HEK293 (cell line): Measurements from ENCODE around the gene KRT82.

Source experiments
- CTCF ChIA-PET: fragments of 350-600 bp; formaldehyde crosslinking; extraction: SDS; loops from one replicate; lab custom pipeline; 2021; ENCODE audit warnings: antibody characterized with exemption; lab: Yijun Ruan, JAX
- POLR2A ChIA-PET: fragments of 300-600 bp; formaldehyde crosslinking; extraction: SDS; loops from one replicate; lab custom pipeline; 2020; ENCODE audit warnings: antibody characterized with exemption, inconsistent platforms; lab: Yijun Ruan, JAX
- H3K27ac ChIP-seq: fragments of 200-500 bp; sonication (Bioruptor generic); 2 replicates; pipeline ENCODE4 v1.5.1; 2014; ENCODE audit warnings: low read depth, low read length, control low read depth, inconsistent platforms; ENCODE audit errors: extremely low read depth
- H3K36me3 ChIP-seq, 2 experiments: fragments of 200-500 bp in 1 of 2; sonication (Bioruptor generic) in 1 of 2; 1 replicate in 1 of 2; 2 replicates in 1 of 2; pipeline ENCODE4 v1.5.1; 2014 to 2017; ENCODE audit warnings: inconsistent platforms in 2 of 2, low read length in 2 of 2; ENCODE audit not compliant: control insufficient read depth in 2 of 2, insufficient read depth in 1 of 2
- H3K4me1 ChIP-seq: fragments of 200-500 bp; sonication (Bioruptor generic); 2 replicates; pipeline ENCODE4 v1.5.1; 2014; ENCODE audit warnings: mild to moderate bottlenecking, low read length, inconsistent platforms; ENCODE audit not compliant: control insufficient read depth, insufficient read depth
- H3K4me3 ChIP-seq: 2 replicates; pipeline ENCODE4 v1.5.1; 2011; ENCODE audit warnings: low read depth, mild to moderate bottlenecking, control low read depth, low read length, moderate library complexity
- H3K9me3 ChIP-seq: fragments of 200-500 bp; sonication (Bioruptor generic); 2 replicates; pipeline ENCODE4 v1.5.1; 2014; ENCODE audit warnings: low read depth, low read length, inconsistent platforms; ENCODE audit not compliant: control insufficient read depth, insufficient read depth
- GLI4 ChIP-seq: fragments of 450-650 bp; formaldehyde crosslinking; IDR thresholded peaks from 2 replicates; pipeline ENCODE4 v1.5.1; 2016; ENCODE audit warnings: missing biosample characterization, missing genetic modification characterization
- HOXC10 ChIP-seq: sonication (generic); formaldehyde crosslinking; IDR thresholded peaks from 2 replicates; pipeline ENCODE4 v1.8.1; 2023; ENCODE audit warnings: mild to moderate bottlenecking, missing genetic modification reagents
- RBAK ChIP-seq: fragments of 450-650 bp; formaldehyde crosslinking; IDR thresholded peaks from 2 replicates; pipeline ENCODE4 v1.5.1; 2016; ENCODE audit warnings: missing biosample characterization, missing genetic modification characterization
- ZBTB7A ChIP-seq: fragments of 450-650 bp; formaldehyde crosslinking; IDR thresholded peaks from 2 replicates; pipeline ENCODE4 v1.5.1; 2016; ENCODE audit warnings: low read depth, missing biosample characterization, missing genetic modification characterization
- ZIC2 ChIP-seq: fragments of 450-650 bp; formaldehyde crosslinking; IDR thresholded peaks from 2 replicates; pipeline ENCODE4 v1.5.1; 2016; ENCODE audit warnings: missing biosample characterization, missing genetic modification characterization
- ZNF10 ChIP-seq: fragments of 450-650 bp; formaldehyde crosslinking; IDR thresholded peaks from 2 replicates; pipeline ENCODE4 v1.5.1; 2017; ENCODE audit warnings: missing biosample characterization, missing genetic modification characterization
- ZNF26 ChIP-seq: fragments of 450-650 bp; formaldehyde crosslinking; IDR thresholded peaks from 2 replicates; pipeline ENCODE4 v1.5.1; 2016; ENCODE audit warnings: missing biosample characterization, missing genetic modification characterization
- ZNF426 ChIP-seq: fragments of 450-650 bp; formaldehyde crosslinking; IDR thresholded peaks from 2 replicates; pipeline ENCODE4 v1.5.1; 2017; ENCODE audit warnings: missing biosample characterization, missing genetic modification characterization, mild to moderate bottlenecking, inconsistent platforms, moderate library complexity
- ZNF558 ChIP-seq: fragments of 450-650 bp; formaldehyde crosslinking; IDR thresholded peaks from 2 replicates; pipeline ENCODE4 v1.5.1; 2016; ENCODE audit warnings: missing biosample characterization, missing genetic modification characterization
- ZNF560 ChIP-seq: fragments of 450-650 bp; formaldehyde crosslinking; IDR thresholded peaks from 2 replicates; pipeline ENCODE4 v1.5.1; 2017; ENCODE audit warnings: missing biosample characterization, missing genetic modification characterization, borderline replicate concordance
- ZNF658 ChIP-seq: fragments of 450-650 bp; formaldehyde crosslinking; IDR thresholded peaks from 2 replicates; pipeline ENCODE4; 2016; ENCODE audit warnings: missing biosample characterization, missing genetic modification characterization
- ZSCAN18 ChIP-seq: fragments of 450-650 bp; formaldehyde crosslinking; IDR thresholded peaks from 2 replicates; pipeline ENCODE4 v1.5.1; 2016; ENCODE audit warnings: missing biosample characterization, missing genetic modification characterization
- TF ChIP-seq, protein P1 (sequence below): fragments of 450-650 bp; formaldehyde crosslinking; IDR thresholded peaks from 2 replicates; pipeline ENCODE4 v1.5.1; 2016; ENCODE audit warnings: missing biosample characterization, missing genetic modification characterization

Gene KRT82

GRCh38 chr12:52363111-52363679 is 42.9 kb downstream of the KRT82 start:
- Histone ChIP-seq H3K27ac (no peak overlapping the region), H3K4me3 (no peak overlapping the region), H3K36me3 (no peaks in the 10 kb centered on the region), H3K9me3 (no peaks in the 10 kb centered on the region), H3K4me1 (no peaks in the 10 kb centered on the region)
- POLR2A ChIA-PET = no interaction called here
- CTCF ChIA-PET = interaction anchor here (0.6 to 2.7 kb wide), 6 partner anchors 10 to 534 kb away, joined by 3 to 14 read pairs (median 4); no protein-coding TSS in a partner anchor
- TF ChIP-seq ZNF426 (no peak), ZNF560 (tag by site-specific recombination) (no peak), HOXC10 (no peak)

GRCh38 chr12:52362118-52362726 is 43.9 kb downstream of the KRT82 start:
- H3K27ac ChIP-seq = no peak overlapping the region
- CTCF ChIA-PET = interaction anchor here (0.6 to 4.1 kb wide), 24 partner anchors 10 to 522 kb away, joined by 3 to 37 read pairs (median 4); no protein-coding TSS in a partner anchor
- H3K9me3 ChIP-seq = no peaks in the 10 kb centered on the region
- no peak overlapping the region for H3K4me3 ChIP-seq
- no peaks in the 10 kb centered on the region for H3K36me3 ChIP-seq
- TF ChIP-seq GLI4 (tag by site-specific recombination) = no peak
- no peak for TF ChIP-seq ZSCAN18
- TF ChIP-seq RBAK = no peak
- POLR2A ChIA-PET = interaction anchor here (0.5 kb wide), 1 partner anchor 874 kb away, joined by 4 read pairs; no protein-coding TSS in a partner anchor
- H3K4me1 ChIP-seq = no peaks in the 10 kb centered on the region

DNA sequence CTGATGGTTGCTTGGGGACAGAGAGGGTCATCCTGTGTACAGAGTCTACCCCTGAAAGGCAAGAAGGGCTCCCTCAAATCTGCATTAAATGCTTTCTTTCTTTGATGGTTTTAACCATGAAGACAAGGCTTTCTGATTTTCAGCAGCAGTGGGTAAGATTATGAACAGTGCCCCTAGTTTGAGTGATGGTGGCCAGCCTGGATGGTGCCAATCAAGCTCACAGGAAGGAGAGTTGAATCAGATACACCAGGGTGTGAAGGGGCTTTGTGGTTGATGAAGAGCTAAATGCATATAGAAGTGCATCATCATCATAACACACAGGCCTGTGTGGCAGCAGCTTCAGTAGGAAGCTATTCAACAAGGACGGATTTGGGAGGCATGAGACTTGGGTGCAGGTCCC is 44.6 kb downstream of the KRT82 start:
- CTCF ChIA-PET = interaction anchor here (0.6 to 4.1 kb wide), 30 partner anchors 10 to 617 kb away, joined by 3 to 37 read pairs (median 4); no protein-coding TSS in a partner anchor
- no peaks in the 10 kb centered on the region for H3K36me3 ChIP-seq
- TF ChIP-seq ZNF10 (tag by site-specific recombination) = no peak
- no peak for TF ChIP-seq ZNF658 (tag by site-specific recombination)
- no peak for TF ChIP-seq ZNF26 (tag by site-specific recombination)
- no peak for TF ChIP-seq ZBTB7A (tag by site-specific recombination)
- TF ChIP-seq, protein P1, sequence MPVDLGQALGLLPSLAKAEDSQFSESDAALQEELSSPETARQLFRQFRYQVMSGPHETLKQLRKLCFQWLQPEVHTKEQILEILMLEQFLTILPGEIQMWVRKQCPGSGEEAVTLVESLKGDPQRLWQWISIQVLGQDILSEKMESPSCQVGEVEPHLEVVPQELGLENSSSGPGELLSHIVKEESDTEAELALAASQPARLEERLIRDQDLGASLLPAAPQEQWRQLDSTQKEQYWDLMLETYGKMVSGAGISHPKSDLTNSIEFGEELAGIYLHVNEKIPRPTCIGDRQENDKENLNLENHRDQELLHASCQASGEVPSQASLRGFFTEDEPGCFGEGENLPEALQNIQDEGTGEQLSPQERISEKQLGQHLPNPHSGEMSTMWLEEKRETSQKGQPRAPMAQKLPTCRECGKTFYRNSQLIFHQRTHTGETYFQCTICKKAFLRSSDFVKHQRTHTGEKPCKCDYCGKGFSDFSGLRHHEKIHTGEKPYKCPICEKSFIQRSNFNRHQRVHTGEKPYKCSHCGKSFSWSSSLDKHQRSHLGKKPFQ (tag by site-specific recombination) = no peak
- TF ChIP-seq, all 188 proteins: peak for 0
- Histone ChIP-seq H3K9me3 (no peaks in the 10 kb centered on the region), H3K4me1 (no peaks in the 10 kb centered on the region), H3K27ac (no peak overlapping the region), H3K4me3 (no peak overlapping the region)
- POLR2A ChIA-PET = interaction anchor here (0.5 kb wide), 1 partner anchor 873 kb away, joined by 4 read pairs; no protein-coding TSS in a partner anchor

DNA sequence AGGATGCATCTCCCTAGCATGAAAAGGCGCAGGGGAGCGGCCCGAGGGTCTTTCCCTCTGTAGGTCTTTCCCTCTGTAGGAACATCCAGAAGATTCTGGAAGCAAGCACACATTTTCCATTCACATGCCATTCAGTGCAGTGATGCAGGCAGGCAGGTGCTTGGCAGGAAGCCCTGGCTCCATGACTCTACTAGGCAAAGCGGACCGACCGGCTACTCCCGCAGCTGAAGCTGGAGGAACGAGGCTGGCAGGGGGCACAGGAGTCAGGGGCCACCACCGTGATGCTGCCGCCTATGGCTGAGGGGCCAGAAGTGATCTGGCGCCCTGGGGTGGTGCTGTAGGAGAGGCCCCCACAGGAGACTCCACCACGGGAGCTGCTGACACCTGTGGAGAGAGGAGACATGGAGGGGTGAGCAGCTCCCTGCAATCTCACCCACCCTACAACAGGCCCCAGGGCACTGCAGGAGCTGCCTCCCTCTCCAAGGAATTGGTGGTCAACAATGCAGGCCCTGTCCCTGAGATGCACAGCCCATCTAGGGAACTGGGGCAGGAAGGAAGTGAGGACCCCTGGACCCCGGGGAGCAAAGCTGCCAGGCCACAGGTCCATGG is 45.4 kb downstream of the KRT82 start:
- CTCF ChIA-PET = interaction anchor here (0.6 to 4.1 kb wide), 15 partner anchors 9 to 618 kb away, joined by 3 to 37 read pairs (median 5); no protein-coding TSS in a partner anchor
- POLR2A ChIA-PET = no interaction called here
- H3K36me3 ChIP-seq = no peaks in the 10 kb centered on the region
- H3K4me3 ChIP-seq = no peak overlapping the region
- H3K4me1 ChIP-seq = no peaks in the 10 kb centered on the region
- no peak for TF ChIP-seq ZNF558
- TF ChIP-seq ZNF10 (tag by site-specific recombination) = no peak
- peak; percentile 50 for TF ChIP-seq ZIC2
- no peaks in the 10 kb centered on the region for H3K9me3 ChIP-seq
- H3K27ac ChIP-seq = no peak overlapping the region
